Measurements from ENCODE around the gene SLC6A19.

Gene SLC6A19

GRCh38 chr5:1184163-1184470 lies 17.3 kb upstream of the SLC6A19 start:
- H3K27me3 ChIP-seq (ENCODE audit: insufficient read depth, low read depth, severe bottlenecking) = no peaks in the 10 kb centered on the region
- DNase-seq = no peak
- TF ChIP-seq CTCF (IDR thresholded peaks at IDR 0.05; ENCODE audit: low read depth, low read length) = no peak
- H3K36me3 ChIP-seq = no peaks in the 10 kb centered on the region
- H3K4me3 ChIP-seq (ENCODE audit: low read depth, low read length) = no peak overlapping the region
- H3K9me3 ChIP-seq (ENCODE audit: severe bottlenecking) = no peaks in the 10 kb centered on the region
- H3K27ac ChIP-seq = no peak overlapping the region

GRCh38 chr5:1184481-1184880 lies 16.9 kb upstream of the SLC6A19 start:
- Histone ChIP-seq H3K27me3 (ENCODE audit: insufficient read depth, low read depth, severe bottlenecking) (no peaks in the 10 kb centered on the region), H3K9me3 (ENCODE audit: severe bottlenecking) (no peaks in the 10 kb centered on the region), H3K27ac (no peak overlapping the region), H3K36me3 (no peaks in the 10 kb centered on the region), H3K4me3 (ENCODE audit: low read depth, low read length) (no peak overlapping the region)
- no peak for TF ChIP-seq CTCF (IDR thresholded peaks at IDR 0.05; ENCODE audit: low read depth, low read length)
- no peak for DNase-seq

- Histone ChIP-seq H3K9me3 (ENCODE audit: severe bottlenecking) (no peaks in the 10 kb centered on the region), H3K4me3 (ENCODE audit: low read depth, low read length) (no peak overlapping the region), H3K27ac (no peak overlapping the region), H3K36me3 (no peaks in the 10 kb centered on the region), H3K27me3 (ENCODE audit: insufficient read depth, low read depth, severe bottlenecking) (no peaks in the 10 kb centered on the region)
- TF ChIP-seq CTCF (IDR thresholded peaks at IDR 0.05; ENCODE audit: low read depth, low read length) = no peak
- DNase-seq = no peak
These were observed 16.3 kb upstream of the SLC6A19 start for GRCh38 chr5:1185038-1185627.

DNA sequence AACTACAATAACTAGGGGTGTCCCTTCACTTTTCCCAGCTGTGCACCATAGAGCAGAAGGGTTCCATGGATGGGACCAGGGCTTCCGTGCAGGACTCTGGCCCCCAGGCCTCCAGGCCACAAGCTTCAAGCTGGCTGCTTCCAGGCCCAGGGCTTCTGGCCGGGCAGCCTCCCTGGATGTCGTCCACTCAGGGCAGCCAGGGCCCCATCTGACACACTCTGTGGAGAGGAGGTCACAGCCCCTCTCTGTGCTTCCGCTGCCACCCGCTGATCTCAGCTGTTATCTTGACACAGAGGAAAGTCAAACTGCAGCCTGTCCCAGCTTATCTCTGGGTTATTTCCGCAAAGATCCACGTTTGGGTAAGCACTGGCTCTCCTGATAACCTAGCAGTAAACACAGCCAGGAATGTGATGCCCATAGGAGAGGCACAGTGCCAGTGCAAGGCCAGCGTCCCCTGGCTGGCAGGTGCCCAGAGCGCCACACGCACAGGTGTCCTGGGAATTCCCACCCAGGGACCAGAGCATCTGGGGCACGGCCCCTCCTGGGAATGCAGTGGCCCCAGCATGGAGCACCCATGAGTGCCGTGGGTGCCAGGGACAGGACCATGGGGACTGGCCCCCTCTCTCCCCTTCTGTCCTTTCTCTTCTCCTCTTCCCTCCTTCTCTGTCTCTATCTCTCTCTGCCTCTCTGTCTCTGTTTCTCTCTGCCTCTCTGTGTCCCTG lies 15.6 kb upstream of the SLC6A19 start:
- H3K27me3 ChIP-seq (ENCODE audit: insufficient read depth, low read depth, severe bottlenecking) = no peaks in the 10 kb centered on the region
- TF ChIP-seq CTCF (IDR thresholded peaks at IDR 0.05; ENCODE audit: low read depth, low read length) = no peak
- no peaks in the 10 kb centered on the region for H3K9me3 ChIP-seq (ENCODE audit: severe bottlenecking)
- H3K4me3 ChIP-seq (ENCODE audit: low read depth, low read length) = no peak overlapping the region
- no peak for DNase-seq
- no peak overlapping the region for H3K27ac ChIP-seq
- no peaks in the 10 kb centered on the region for H3K36me3 ChIP-seq

DNA sequence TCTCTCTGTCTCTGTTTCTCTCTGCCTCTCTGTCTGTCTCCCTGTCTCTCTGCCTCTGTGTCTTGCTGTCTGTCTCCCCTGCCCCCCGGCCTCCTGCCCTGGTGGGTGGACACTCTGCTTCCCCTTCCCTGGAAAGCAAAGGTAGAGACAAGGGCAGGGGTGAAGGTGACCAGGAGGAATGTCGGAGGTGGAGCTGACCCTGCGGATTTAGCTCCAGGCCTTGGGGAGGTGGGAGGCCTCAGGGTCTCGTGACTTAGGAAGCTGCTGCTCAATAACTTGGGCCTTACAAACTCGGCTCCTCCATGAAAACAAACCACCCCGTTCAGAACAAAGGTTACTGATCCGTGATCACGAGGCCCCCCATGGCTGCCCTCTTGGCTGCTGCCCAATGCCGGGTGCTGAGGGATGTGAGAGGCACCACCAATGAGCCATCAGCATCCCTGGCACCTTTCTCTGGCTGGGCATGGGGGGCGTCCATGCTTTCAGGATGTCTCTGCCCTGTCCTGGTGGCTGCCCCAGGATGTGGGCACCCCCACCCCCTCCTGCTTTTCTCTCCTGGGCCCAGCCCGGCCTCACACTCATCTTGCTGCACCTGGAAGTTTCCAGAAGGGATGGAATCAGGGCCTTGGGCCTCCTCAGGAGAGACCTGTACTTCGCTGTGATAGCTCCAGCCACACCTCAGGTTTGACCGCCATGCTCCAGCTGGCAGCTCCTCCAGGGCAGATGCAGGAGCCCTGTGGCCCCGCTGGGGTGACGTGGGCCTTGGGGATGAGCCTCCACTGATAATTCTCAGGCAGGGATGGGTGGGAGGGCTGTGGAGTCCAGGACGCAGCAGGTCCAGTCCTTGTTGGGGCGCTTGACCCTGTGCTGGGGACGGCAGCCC lies 14.8 kb upstream of the SLC6A19 start:
- Histone ChIP-seq H3K27me3 (ENCODE audit: insufficient read depth, low read depth, severe bottlenecking) (no peaks in the 10 kb centered on the region), H3K9me3 (ENCODE audit: severe bottlenecking) (no peaks in the 10 kb centered on the region), H3K4me3 (ENCODE audit: low read depth, low read length) (no peak overlapping the region), H3K27ac (no peak overlapping the region), H3K36me3 (no peaks in the 10 kb centered on the region)
- DNase-seq = no peak
- TF ChIP-seq CTCF (IDR thresholded peaks at IDR 0.05; ENCODE audit: low read depth, low read length) = no peak

Measured in WERI-Rb-1 (cell line).